Smooth muscle cell (in vitro differentiated cells): ENCODE results near the gene CDSN. TPM values are rescaled to one million over a fixed set of nuclear protein-coding genes. Genes with fewer than 3 reads are reported as not detected.

ENCODE experiments used
- DNase-seq: peaks from one replicate; lab custom pipeline; 2025; ENCODE audit not compliant: unreplicated experiment; lab: John Stamatoyannopoulos, UW
- H2AFZ ChIP-seq: fragments of 200-600 bp; sonication (generic); 2 replicates; pipeline ENCODE4 v1.6.0; 2016; ENCODE audit warnings: antibody characterized with exemption, low read depth, mild to moderate bottlenecking
- H3F3A ChIP-seq: fragments of 200-600 bp; sonication (generic); 2 replicates; pipeline ENCODE4 v1.6.0; 2017; ENCODE audit warnings: antibody characterized with exemption, low read depth
- H3K27ac ChIP-seq: fragments of 200-600 bp; sonication (generic); 2 replicates; pipeline ENCODE4 v1.5.1; 2016; ENCODE audit warnings: low read depth, mild to moderate bottlenecking
- H3K27me3 ChIP-seq: fragments of 200-600 bp; sonication (generic); 2 replicates; pipeline ENCODE4 v1.6.1; 2016; ENCODE audit warnings: low read depth, mild to moderate bottlenecking
- H3K36me3 ChIP-seq: fragments of 200-600 bp; sonication (generic); 2 replicates; pipeline ENCODE4 v1.5.1; 2016; ENCODE audit warnings: low read depth
- H3K4me1 ChIP-seq: fragments of 200-600 bp; sonication (generic); 2 replicates; pipeline ENCODE4 v1.5.1; 2016; ENCODE audit warnings: low read depth
- H3K4me2 ChIP-seq: fragments of 200-600 bp; sonication (generic); 2 replicates; pipeline ENCODE4 v1.6.0; 2016; ENCODE audit warnings: mild to moderate bottlenecking
- H3K4me3 ChIP-seq: fragments of 200-600 bp; sonication (generic); 2 replicates; pipeline ENCODE4 v1.5.1; 2016; ENCODE audit warnings: mild to moderate bottlenecking
- H3K79me2 ChIP-seq: fragments of 200-600 bp; sonication (generic); 2 replicates; pipeline ENCODE4 v1.6.0; 2016; ENCODE audit warnings: low read depth, mild to moderate bottlenecking
- H3K9ac ChIP-seq: fragments of 200-600 bp; sonication (generic); 2 replicates; pipeline ENCODE4 v1.6.0; 2016; ENCODE audit warnings: low read depth
- H3K9me3 ChIP-seq: fragments of 200-600 bp; sonication (generic); replicated peaks from 2 replicates; pipeline ENCODE4 v1.5.1; 2016; ENCODE audit warnings: low read depth
- H4K20me1 ChIP-seq: fragments of 200-600 bp; sonication (generic); 2 replicates; pipeline ENCODE4 v1.6.0; 2016; ENCODE audit warnings: low read depth
- CTCF ChIP-seq: fragments of 200-600 bp; sonication (generic); IDR thresholded peaks from 2 replicates; pipeline ENCODE4 v1.5.1; 2017; ENCODE audit warnings: borderline replicate concordance, mild to moderate bottlenecking, antibody characterized with exemption; ENCODE audit not compliant: insufficient read depth, poor library complexity, severe bottlenecking
- WGBS: methylation state at CpG from one replicate; pipeline ENCODE4 v1.1.7; 2016; ENCODE audit warnings: low lambda C conversion rate; 5-methylcytosine and 5-hydroxymethylcytosine counted together
- polyA plus RNA-seq: library from polyadenylated mRNA; unstranded; fragments of >200 nt; fragmentation: Nextera tagmentation; extraction: Ambion mirVana; gene quantifications from 2 replicates; pipeline ENCODE4 v1.2.1, GENCODE V29; 2016
- total RNA-seq: library from RNA; depleted of rRNA; stranded (reverse); fragments of >200 nt; gene quantifications from 2 replicates; pipeline ENCODE4 v1.2.3, GENCODE V29; 2014

CDSN gene
- total and polyA plus RNA-seq, 2 experiments from 2014 or later = 1.2 to 11.6 TPM

GRCh38 chr6:31154436-31154835, 34.2 kb upstream of the CDSN start:
- no peak for TF ChIP-seq CTCF
- Histone ChIP-seq H3K4me2 (no peak overlapping the region), H3K36me3 (no peaks in the 10 kb centered on the region), H3K27ac (no peak overlapping the region), H4K20me1 (no peaks in the 10 kb centered on the region), H2AFZ (no peak overlapping the region), H3K79me2 (no peaks in the 10 kb centered on the region), H3F3A (no peaks in the 10 kb centered on the region), H3K9ac (no peak overlapping the region), H3K4me1 (peaks cover 14% of the 10 kb centered on the region), H3K4me3 (no peak overlapping the region), H3K27me3 (no peaks in the 10 kb centered on the region), H3K9me3 (no peaks in the 10 kb centered on the region)
- WGBS = 96% methylated on average over 15 of the region's 15 CpGs
- DNase-seq = no peak

- Histone ChIP-seq H2AFZ (no peak overlapping the region), H3K4me2 (no peak overlapping the region), H3K27me3 (no peaks in the 10 kb centered on the region), H3K27ac (no peak overlapping the region), H3K9me3 (no peaks in the 10 kb centered on the region), H3K4me1 (peaks cover 8% of the 10 kb centered on the region), H3K79me2 (no peaks in the 10 kb centered on the region), H3K4me3 (no peak overlapping the region), H3K36me3 (no peaks in the 10 kb centered on the region), H3F3A (no peaks in the 10 kb centered on the region), H3K9ac (no peak overlapping the region), H4K20me1 (no peaks in the 10 kb centered on the region)
- no peak for TF ChIP-seq CTCF
- 93% methylated on average over 7 of the region's 7 CpGs for WGBS
- no peak for DNase-seq
Observed at GRCh38 chr6:31152781-31153180, 32.5 kb upstream of the CDSN start.

GRCh38 chr6:31149827-31150447, 29.7 kb upstream of the CDSN start:
- H3K27ac ChIP-seq = no peak overlapping the region
- no peaks in the 10 kb centered on the region for H3K27me3 ChIP-seq
- H3K36me3 ChIP-seq = no peaks in the 10 kb centered on the region
- no peak overlapping the region for H3K9ac ChIP-seq
- no peak for TF ChIP-seq CTCF
- no peaks in the 10 kb centered on the region for H3K9me3 ChIP-seq
- DNase-seq = no peak
- H3K4me2 ChIP-seq = no peak overlapping the region
- H3K79me2 ChIP-seq = no peaks in the 10 kb centered on the region
- no peaks in the 10 kb centered on the region for H3K4me1 ChIP-seq
- H2AFZ ChIP-seq = no peak overlapping the region
- no peaks in the 10 kb centered on the region for H3F3A ChIP-seq
- H4K20me1 ChIP-seq = no peaks in the 10 kb centered on the region
- no peak overlapping the region for H3K4me3 ChIP-seq
- WGBS = 88% methylated on average over 6 of the region's 6 CpGs

GRCh38 chr6:31145386-31145785, 25.1 kb upstream of the CDSN start:
- Histone ChIP-seq H3K27ac (no peak overlapping the region), H3K9ac (no peak overlapping the region), H3K79me2 (no peaks in the 10 kb centered on the region), H3F3A (no peaks in the 10 kb centered on the region), H3K4me1 (peaks cover 8% of the 10 kb centered on the region), H2AFZ (no peak overlapping the region), H4K20me1 (no peaks in the 10 kb centered on the region), H3K4me2 (no peak overlapping the region), H3K9me3 (no peaks in the 10 kb centered on the region), H3K4me3 (no peak overlapping the region), H3K27me3 (no peaks in the 10 kb centered on the region), H3K36me3 (no peaks in the 10 kb centered on the region)
- WGBS = over 99% methylated on average over 10 of the region's 10 CpGs
- DNase-seq = no peak
- TF ChIP-seq CTCF = no peak
